Fibroblast of gingiva (primary cell): ENCODE measurements around the gene TOR1AIP1.
"Not testable (repeated sequence)": the region's sequence is repeated elsewhere in the genome, so short reads cannot be mapped to it uniquely, and the experiment has no call there.

Source experiments
- DNase-seq: peaks from one replicate; pipeline ENCODE4 v3.0.0-alpha.2; 2011; ENCODE audit warnings: low read depth

TOR1AIP1 gene

DNA sequence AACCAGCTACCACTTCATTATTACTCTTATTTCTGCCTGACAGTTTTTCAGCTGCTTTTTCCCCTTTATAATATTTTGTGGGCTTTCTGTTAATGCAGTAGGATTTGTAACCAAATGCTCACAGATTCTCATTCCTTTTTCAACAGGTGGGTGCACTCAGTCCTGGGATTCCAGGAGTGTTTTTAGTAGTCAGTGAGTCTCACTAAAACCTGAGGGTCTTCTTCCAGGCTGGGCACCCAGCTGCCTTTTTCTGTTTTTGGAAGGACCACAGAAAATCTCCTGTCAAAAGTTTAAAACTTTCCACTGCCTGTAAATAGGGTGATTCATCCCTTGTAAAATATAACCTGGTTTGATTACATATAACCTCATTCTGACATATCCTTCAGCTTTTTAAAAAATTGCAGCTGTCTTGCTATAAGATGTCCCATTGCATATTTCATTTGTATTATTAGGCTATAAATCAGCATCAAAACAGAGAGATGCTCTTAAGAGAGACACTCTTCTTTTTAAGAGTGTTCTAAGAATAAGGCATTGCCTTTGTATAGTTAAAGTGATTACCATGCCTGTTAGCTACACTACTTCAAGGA lies 55.7 kb downstream of the TOR1AIP1 start:
- DNase-seq, result no peak

- DNase-seq, result peak; percentile 78
Observed at GRCh38 chr1:179938752-179939151, 56.7 kb downstream of the TOR1AIP1 start.

- DNase-seq, result no peak
Observed at GRCh38 chr1:179939941-179940340, 57.9 kb downstream of the TOR1AIP1 start.

DNA sequence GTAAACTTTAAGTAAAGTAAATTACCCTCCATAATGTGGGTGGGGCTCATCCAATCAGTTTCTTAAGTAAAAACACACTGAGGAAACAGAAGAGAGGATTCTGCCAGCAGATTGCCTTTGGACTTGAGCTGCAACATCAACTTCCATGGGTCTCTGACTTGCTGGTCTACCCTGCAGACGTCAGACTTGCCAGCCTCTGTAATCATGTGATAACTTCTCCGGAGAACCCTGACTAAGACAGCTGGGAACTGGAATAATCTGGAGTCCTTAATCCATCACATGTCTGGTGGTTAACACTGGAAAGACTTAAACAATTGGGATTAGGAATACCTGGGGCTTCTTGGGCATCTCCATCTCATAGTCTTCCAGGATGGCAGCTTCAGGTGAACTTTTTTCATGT lies 59.4 kb downstream of the TOR1AIP1 start:
- DNase-seq, result no peak

DNA sequence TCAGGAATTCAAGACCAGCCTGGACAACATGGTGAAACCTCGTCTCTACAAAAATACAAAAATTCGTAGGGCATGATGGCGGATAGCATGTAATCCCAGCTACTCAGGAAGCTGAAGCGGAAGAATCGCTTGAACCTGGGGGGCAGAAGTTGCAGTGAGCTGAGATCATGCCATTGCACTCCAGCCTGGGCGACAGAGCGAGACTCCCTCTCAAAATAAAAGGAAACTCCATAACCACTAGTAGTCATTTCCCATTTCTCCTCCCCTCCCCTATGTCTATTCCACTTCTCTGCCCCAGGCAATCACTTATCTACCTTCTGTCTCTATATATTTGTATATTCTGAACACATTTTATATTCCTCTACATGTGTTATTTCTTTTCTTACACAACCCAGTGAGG lies 68.6 kb downstream of the TOR1AIP1 start:
- no peak for DNase-seq

- DNase-seq, result no peak
Observed at GRCh38 chr1:179951383-179952144, 69.5 kb downstream of the TOR1AIP1 start.

DNA sequence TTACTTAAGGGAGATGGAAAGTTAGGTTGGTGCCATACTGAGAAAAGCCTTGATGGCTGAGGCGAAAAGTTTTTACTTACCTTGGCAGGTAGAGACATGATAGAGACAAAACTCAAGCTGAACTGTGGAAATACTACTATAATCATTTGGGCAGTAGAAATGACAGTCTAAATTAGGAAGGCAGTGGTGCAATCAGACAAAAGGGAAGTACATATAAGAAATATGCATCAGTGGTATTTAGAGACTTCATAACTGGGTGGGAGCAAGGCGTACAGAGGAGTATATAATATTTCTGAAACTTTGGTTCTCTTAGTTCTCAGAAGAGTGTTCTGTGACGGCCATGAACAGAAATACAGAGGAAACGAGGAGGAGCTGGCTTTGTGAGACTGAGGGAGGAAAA lies 70.1 kb downstream of the TOR1AIP1 start:
- DNase-seq, result no peak

DNA sequence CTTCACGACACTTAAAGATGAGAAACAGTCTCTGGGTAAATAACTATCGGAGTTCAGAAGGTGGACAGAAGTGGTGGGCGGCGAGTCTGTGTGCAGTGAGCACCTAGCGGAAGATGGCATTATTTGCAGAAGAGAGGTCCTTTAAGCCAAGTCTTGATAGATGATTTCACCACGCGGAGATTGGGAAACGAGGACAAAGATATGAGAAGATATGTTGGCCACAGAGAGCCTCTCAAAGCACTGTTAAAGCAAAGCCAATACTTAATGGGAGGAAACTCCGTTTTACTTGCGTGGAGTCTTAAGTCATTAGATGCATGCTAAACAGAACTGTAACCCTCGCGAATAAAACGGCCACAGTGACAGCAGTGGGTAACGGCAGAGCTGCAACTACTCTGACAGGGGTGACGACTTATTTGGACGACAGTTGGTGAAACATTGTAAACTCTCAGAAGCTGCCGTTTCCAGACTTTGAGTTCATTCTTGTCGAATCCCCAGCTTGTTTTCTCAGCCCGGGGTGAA lies 71.9 kb downstream of the TOR1AIP1 start:
- peak; percentile 58 for DNase-seq

GRCh38 chr1:179954493-179955286 lies 72.6 kb downstream of the TOR1AIP1 start, which contains the start of gene CEP350:
CEP350 (plus strand) TSS chr1:179954810; CDS start chr1:179986182, 31,372 bp downstream.
- DNase-seq, result peak; percentile 99

DNA sequence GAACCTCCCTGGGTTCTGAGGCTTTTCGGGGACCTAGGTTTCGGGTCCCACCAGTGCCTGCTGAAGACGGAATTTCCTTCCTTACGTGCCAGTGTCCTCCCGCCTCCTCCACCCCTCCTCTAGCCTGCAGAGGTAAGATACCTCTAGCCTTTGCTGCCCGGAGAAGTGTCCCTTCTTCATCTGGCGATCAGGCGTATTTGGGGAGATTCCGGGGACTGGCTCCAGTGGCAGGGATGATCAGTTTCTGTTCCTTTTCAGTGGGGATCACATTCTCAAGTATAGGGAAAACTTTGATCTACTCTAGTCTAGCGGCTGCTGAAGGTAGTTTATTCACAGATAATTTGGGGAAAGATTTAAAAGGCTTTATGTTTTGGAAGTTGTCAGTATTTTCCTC lies 73.2 kb downstream of the TOR1AIP1 start:
- peak; percentile 2 for DNase-seq

- DNase-seq, result no peak
Observed at GRCh38 chr1:179955731-179956130, 73.6 kb downstream of the TOR1AIP1 start.

DNA sequence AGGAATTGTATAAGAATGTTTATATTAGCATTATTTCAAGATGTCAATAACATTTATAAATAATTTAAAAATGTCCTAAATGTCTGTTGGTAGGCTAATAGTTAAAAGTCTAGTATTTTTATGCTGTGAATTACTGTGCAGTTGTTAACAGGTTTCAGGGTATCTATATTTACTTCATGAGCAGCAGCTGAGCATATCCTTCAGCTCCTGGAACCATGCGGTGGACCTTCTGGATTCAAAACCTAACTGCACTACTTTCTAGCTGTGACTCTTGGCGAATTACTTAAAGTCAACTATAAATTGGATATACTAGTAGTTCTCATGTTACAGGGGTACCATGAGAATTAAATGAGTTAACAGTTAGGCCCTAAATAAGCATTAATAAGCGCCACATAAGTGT lies 76.3 kb downstream of the TOR1AIP1 start:
- no peak for DNase-seq

- DNase-seq, result not testable (repeated sequence)
Observed at GRCh38 chr1:179962168-179962567, 80.1 kb downstream of the TOR1AIP1 start.

GRCh38 chr1:179966551-179966950 lies 84.5 kb downstream of the TOR1AIP1 start:
- peak; percentile 15 for DNase-seq

- DNase-seq, result no peak
Observed at GRCh38 chr1:179968284-179968993, 86.4 kb downstream of the TOR1AIP1 start.

GRCh38 chr1:179968994-179969919 lies 87.2 kb downstream of the TOR1AIP1 start:
- DNase-seq, result peak; percentile 26
